ENCODE data around the gene RFX1. TPM values are rescaled to one million over a fixed set of nuclear protein-coding genes. Genes with fewer than 3 reads are reported as not detected.

Gene RFX1
- total and polyA plus RNA-seq, 2 experiments from 2014 or later = 2.2 to 2.4 TPM

DNA sequence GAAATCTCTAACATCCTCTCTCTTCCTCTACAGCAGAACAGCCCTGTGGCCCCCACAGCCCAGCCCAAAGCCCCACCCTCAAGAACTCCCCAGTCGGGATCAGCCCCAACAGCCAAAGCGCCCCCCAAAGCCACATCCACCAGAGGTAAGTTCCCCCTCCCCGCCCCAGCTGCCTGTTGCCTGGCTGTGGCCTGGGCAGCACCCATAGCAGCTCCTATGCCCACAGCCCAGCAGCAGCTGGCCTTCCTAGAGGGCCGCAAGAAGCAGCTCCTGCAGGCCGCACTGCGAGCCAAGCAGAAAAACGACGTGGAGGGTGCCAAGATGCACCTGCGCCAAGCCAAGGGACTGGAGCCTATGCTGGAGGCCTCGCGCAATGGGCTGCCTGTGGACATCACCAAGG is 85.6 kb downstream of the RFX1 start:
- H3K4me1 ChIP-seq (ENCODE audit: insufficient read depth) = no peaks in the 10 kb centered on the region
- no peaks in the 10 kb centered on the region for H3K79me2 ChIP-seq
- no peak for TF ChIP-seq EZH2phosphoT487 (IDR thresholded peaks at IDR 0.05; ENCODE audit: low read depth, severe bottlenecking, unreplicated experiment)
- no peak for TF ChIP-seq CTCF (IDR thresholded peaks at IDR 0.05; ENCODE audit: poor library complexity)
- no peak for TF ChIP-seq EZH2 (IDR thresholded peaks at IDR 0.05; ENCODE audit: borderline replicate concordance)
- no peak overlapping the region for H3K4me3 ChIP-seq
- no peak for DNase-seq (ENCODE audit: low spot score)
- H3K9me2 ChIP-seq (replicated peaks; ENCODE audit: insufficient read depth) = no peaks in the 10 kb centered on the region
- no peaks in the 10 kb centered on the region for H3K9me3 ChIP-seq (ENCODE audit: low read depth)
- H4K20me1 ChIP-seq (ENCODE audit: insufficient read depth, poor library complexity, severe bottlenecking) = no peaks in the 10 kb centered on the region
- no peak overlapping the region for H2AFZ ChIP-seq
- H3K4me2 ChIP-seq = no peak overlapping the region
- WGBS (ENCODE audit: low lambda C conversion rate, missing lambda C conversion rate) = 100% methylated on average over 9 of the region's 11 CpGs
- no peaks in the 10 kb centered on the region for H3K36me3 ChIP-seq (replicated peaks; ENCODE audit: insufficient read depth, low read depth)
- no peaks in the 10 kb centered on the region for H3K27me3 ChIP-seq
- no peak overlapping the region for H3K27ac ChIP-seq

DNA sequence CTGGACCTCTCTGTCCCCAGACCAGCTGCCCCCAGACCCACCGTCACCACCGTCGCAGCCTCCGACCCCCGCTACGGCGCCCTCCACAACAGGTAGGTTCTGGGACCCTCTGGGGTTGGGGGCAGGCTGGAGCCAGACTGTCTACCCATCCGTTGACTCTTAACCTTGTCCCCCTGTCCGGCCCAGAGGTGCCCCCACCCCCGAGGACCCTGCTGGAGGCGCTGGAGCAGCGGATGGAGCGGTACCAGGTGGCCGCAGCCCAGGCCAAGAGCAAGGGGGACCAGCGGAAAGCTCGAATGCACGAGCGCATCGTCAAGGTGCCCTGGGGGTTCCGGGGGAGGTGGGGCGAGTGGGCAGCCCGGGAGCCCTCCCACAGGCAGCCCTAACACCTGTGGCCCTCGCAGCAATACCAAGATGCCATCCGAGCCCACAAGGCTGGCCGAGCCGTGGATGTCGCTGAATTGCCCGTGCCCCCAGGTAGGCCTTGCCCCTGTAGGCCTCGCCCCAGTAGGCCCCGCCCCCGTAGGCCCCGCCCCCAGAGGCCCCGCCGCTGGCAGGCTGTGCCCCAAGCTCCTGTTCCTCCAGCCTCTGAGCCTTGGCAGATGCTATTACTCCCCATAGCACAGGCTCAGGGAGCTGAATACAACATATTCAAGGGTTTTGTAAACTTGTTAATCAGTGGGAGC is 87.3 kb downstream of the RFX1 start:
- Histone ChIP-seq H3K79me2 (no peaks in the 10 kb centered on the region), H3K9me3 (ENCODE audit: low read depth) (no peaks in the 10 kb centered on the region), H3K27ac (no peak overlapping the region), H3K4me2 (no peak overlapping the region), H2AFZ (no peak overlapping the region), H3K4me1 (ENCODE audit: insufficient read depth) (no peaks in the 10 kb centered on the region), H3K9me2 (replicated peaks; ENCODE audit: insufficient read depth) (no peaks in the 10 kb centered on the region), H3K4me3 (no peak overlapping the region), H4K20me1 (ENCODE audit: insufficient read depth, poor library complexity, severe bottlenecking) (no peaks in the 10 kb centered on the region), H3K27me3 (no peaks in the 10 kb centered on the region), H3K36me3 (replicated peaks; ENCODE audit: insufficient read depth, low read depth) (no peaks in the 10 kb centered on the region)
- 94% methylated on average over 20 of the region's 34 CpGs for WGBS (ENCODE audit: low lambda C conversion rate, missing lambda C conversion rate)
- no peak for DNase-seq (ENCODE audit: low spot score)
- TF ChIP-seq EZH2phosphoT487 (IDR thresholded peaks at IDR 0.05; ENCODE audit: low read depth, severe bottlenecking, unreplicated experiment) (no peak), CTCF (IDR thresholded peaks at IDR 0.05; ENCODE audit: poor library complexity) (no peak), EZH2 (IDR thresholded peaks at IDR 0.05; ENCODE audit: borderline replicate concordance) (no peak)

- no peak overlapping the region for H3K4me3 ChIP-seq
- no peaks in the 10 kb centered on the region for H3K9me3 ChIP-seq (ENCODE audit: low read depth)
- no peaks in the 10 kb centered on the region for H3K27me3 ChIP-seq
- H3K4me2 ChIP-seq = no peak overlapping the region
- no peaks in the 10 kb centered on the region for H3K36me3 ChIP-seq (replicated peaks; ENCODE audit: insufficient read depth, low read depth)
- no peak overlapping the region for H3K27ac ChIP-seq
- H3K79me2 ChIP-seq = no peaks in the 10 kb centered on the region
- H2AFZ ChIP-seq = no peak overlapping the region
- WGBS (ENCODE audit: low lambda C conversion rate, missing lambda C conversion rate) = 97% methylated on average over 14 of the region's 14 CpGs
- no peaks in the 10 kb centered on the region for H3K9me2 ChIP-seq (replicated peaks; ENCODE audit: insufficient read depth)
- no peaks in the 10 kb centered on the region for H3K4me1 ChIP-seq (ENCODE audit: insufficient read depth)
- no peak for DNase-seq (ENCODE audit: low spot score)
- TF ChIP-seq EZH2phosphoT487 (IDR thresholded peaks at IDR 0.05; ENCODE audit: low read depth, severe bottlenecking, unreplicated experiment) (no peak), EZH2 (IDR thresholded peaks at IDR 0.05; ENCODE audit: borderline replicate concordance) (no peak), CTCF (IDR thresholded peaks at IDR 0.05; ENCODE audit: poor library complexity) (no peak)
- no peaks in the 10 kb centered on the region for H4K20me1 ChIP-seq (ENCODE audit: insufficient read depth, poor library complexity, severe bottlenecking)
These were observed 88.2 kb downstream of the RFX1 start for GRCh38 chr19:13917888-13918406.

Measured in hepatocyte (in vitro differentiated cells).